ENCODE measurements around the gene MAP4K4. TPM values are rescaled to one million over a fixed set of nuclear protein-coding genes. Genes with fewer than 3 reads are reported as not detected.

The MAP4K4 gene
- polyA plus RNA-seq, 1 experiment, result 53.5 TPM

DNA sequence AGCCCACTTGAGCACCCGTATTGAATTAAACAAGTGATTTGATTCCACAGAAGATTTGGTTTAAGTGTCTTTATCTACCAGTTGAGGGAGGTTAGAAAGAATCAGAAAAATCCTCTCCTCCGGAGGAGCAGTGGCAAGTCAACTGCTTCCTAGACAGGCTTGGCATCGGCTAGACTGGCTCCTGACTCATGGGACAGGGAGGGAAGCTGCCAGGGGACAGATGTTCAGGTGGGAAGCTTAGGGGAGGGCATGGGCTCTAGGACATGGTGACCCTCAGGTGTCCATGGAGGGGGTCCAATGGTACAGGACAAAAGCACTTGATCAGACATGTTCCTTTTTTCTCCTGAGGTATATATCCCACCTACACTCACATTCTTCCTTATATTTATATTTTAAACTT is 175.0 kb downstream of the MAP4K4 start:
- DNase-seq (ENCODE audit: low read depth), result no peak
- TF ChIP-seq, protein P1, sequence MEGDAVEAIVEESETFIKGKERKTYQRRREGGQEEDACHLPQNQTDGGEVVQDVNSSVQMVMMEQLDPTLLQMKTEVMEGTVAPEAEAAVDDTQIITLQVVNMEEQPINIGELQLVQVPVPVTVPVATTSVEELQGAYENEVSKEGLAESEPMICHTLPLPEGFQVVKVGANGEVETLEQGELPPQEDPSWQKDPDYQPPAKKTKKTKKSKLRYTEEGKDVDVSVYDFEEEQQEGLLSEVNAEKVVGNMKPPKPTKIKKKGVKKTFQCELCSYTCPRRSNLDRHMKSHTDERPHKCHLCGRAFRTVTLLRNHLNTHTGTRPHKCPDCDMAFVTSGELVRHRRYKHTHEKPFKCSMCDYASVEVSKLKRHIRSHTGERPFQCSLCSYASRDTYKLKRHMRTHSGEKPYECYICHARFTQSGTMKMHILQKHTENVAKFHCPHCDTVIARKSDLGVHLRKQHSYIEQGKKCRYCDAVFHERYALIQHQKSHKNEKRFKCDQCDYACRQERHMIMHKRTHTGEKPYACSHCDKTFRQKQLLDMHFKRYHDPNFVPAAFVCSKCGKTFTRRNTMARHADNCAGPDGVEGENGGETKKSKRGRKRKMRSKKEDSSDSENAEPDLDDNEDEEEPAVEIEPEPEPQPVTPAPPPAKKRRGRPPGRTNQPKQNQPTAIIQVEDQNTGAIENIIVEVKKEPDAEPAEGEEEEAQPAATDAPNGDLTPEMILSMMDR (IDR thresholded peaks at IDR 0.05; ENCODE audit: insufficient read depth, low read depth, low read length), result no peak
- Histone ChIP-seq H3K27me3 (ENCODE audit: control insufficient read depth, insufficient read depth, low read length) (no peaks in the 10 kb centered on the region), H3K4me3 (ENCODE audit: low read depth, low read length) (no peak overlapping the region), H3K36me3 (ENCODE audit: control insufficient read depth, insufficient read depth, low read length) (peaks cover 38% of the 10 kb centered on the region)
- POLR2A ChIA-PET, result no interaction called here
- CTCF ChIA-PET, result interaction anchor here (0.9 to 1.0 kb wide), 2 partner anchors 9 to 28 kb away, joined by 3 read pairs; no protein-coding TSS in a partner anchor

DNA sequence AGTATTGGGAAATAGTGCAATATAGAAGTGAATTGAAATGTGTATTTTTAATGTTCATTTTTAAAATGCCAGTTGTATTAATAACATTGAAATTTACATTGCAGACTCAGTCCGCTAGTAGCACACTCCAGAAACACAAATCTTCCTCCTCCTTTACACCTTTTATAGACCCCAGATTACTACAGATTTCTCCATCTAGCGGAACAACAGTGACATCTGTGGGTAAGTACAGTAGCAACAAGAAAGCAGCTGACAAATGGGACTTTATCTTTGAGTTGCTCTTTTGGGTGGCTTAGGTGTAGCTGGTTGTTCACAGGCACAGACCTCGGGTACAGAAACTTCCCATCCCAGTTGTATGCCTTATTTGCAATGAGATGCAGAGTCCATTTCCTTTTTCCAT is 176.0 kb downstream of the MAP4K4 start:
- TF ChIP-seq, protein P1 (IDR thresholded peaks at IDR 0.05; ENCODE audit: insufficient read depth, low read depth, low read length), result no peak

DNA sequence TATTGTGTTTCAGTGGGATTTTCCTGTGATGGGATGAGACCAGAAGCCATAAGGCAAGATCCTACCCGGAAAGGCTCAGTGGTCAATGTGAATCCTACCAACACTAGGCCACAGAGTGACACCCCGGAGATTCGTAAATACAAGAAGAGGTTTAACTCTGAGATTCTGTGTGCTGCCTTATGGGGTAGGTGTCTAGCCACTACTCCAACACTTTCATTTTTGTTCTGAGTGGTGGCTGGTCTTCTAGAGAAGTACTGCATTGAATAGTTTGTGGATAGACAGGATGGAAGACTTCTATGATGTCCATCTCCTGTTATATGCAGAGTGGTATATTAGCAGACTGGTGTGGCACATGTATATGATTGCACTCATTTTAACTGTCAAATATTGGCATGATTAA is 176.6 kb downstream of the MAP4K4 start:
- Histone ChIP-seq H3K4me3 (ENCODE audit: low read depth, low read length) (no peak overlapping the region), H3K27me3 (ENCODE audit: control insufficient read depth, insufficient read depth, low read length) (no peaks in the 10 kb centered on the region), H3K36me3 (ENCODE audit: control insufficient read depth, insufficient read depth, low read length) (peaks cover 36% of the 10 kb centered on the region)
- ChIA-PET POLR2A (no interaction called here), CTCF (interaction anchor here (0.7 to 2.1 kb wide), 4 partner anchors 9 to 455 kb away, joined by 3 to 6 read pairs (median 4); no protein-coding TSS in a partner anchor)
- DNase-seq (ENCODE audit: low read depth), result no peak
- TF ChIP-seq, protein P1 (IDR thresholded peaks at IDR 0.05; ENCODE audit: insufficient read depth, low read depth, low read length), result no peak

More for the DNA sequence above, 176.0 kb downstream of the MAP4K4 start:
- H3K4me3 ChIP-seq (ENCODE audit: low read depth, low read length), result no peak overlapping the region
- H3K36me3 ChIP-seq (ENCODE audit: control insufficient read depth, insufficient read depth, low read length), result peaks cover 35% of the 10 kb centered on the region
- no peaks in the 10 kb centered on the region for H3K27me3 ChIP-seq (ENCODE audit: control insufficient read depth, insufficient read depth, low read length)
- ChIA-PET POLR2A (no interaction called here), CTCF (interaction anchor here (0.7 to 1.3 kb wide), 4 partner anchors 9 to 532 kb away, joined by 3 to 4 read pairs (median 3); no protein-coding TSS in a partner anchor)
- no peak for DNase-seq (ENCODE audit: low read depth)

DNA sequence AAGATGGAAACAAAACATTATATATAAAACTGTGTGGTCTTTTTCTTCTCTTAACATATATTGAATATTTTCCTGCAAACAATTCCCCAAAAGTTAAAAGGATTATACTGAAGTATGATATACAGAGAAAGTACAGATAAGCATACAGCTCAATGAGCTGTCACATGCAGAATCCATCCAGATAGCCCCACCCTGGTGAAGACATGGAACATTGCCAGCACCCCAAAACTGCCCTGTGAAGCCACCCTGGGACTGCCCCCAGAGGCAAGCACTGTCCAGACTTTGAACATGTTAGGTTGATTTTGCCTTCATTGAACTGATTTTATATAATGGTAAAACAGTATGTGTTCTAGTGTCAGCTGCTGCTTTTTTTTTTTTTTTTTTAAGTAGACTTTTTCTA is 182.0 kb downstream of the MAP4K4 start:
- no peak for DNase-seq (ENCODE audit: low read depth)
- TF ChIP-seq, protein P1 (IDR thresholded peaks at IDR 0.05; ENCODE audit: insufficient read depth, low read depth, low read length), result no peak
- H3K36me3 ChIP-seq (ENCODE audit: control insufficient read depth, insufficient read depth, low read length), result peaks cover 14% of the 10 kb centered on the region
- ChIA-PET CTCF (interaction anchor here (0.7 kb wide), 1 partner anchor 537 kb away, joined by 3 read pairs; no protein-coding TSS in a partner anchor), POLR2A (no interaction called here)
- no peak overlapping the region for H3K4me3 ChIP-seq (ENCODE audit: low read depth, low read length)
- H3K27me3 ChIP-seq (ENCODE audit: control insufficient read depth, insufficient read depth, low read length), result no peaks in the 10 kb centered on the region

DNA sequence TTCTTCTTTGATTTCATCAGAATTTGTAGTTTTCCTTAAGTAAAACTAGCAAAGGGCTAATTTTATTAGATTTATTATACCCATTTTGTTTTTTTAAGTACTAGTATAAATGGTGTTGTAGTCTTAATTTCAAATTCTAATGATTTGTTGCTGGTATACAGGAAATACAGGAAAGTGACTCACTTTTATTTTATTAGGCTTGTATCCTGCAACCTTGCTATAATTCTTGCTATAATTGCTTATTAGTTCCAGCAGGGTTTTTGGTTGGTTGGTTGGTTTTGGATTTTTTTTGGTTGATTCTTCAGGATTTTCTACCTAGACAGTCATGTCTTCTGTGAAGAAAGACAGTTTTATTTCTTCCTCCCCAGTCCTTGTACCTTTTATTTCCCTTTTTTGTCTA is 183.6 kb downstream of the MAP4K4 start:
- Histone ChIP-seq H3K4me3 (ENCODE audit: low read depth, low read length) (no peak overlapping the region), H3K36me3 (ENCODE audit: control insufficient read depth, insufficient read depth, low read length) (peaks cover 12% of the 10 kb centered on the region), H3K27me3 (ENCODE audit: control insufficient read depth, insufficient read depth, low read length) (no peaks in the 10 kb centered on the region)
- CTCF ChIA-PET, result interaction anchor here (1.0 to 5.1 kb wide), 5 partner anchors 9 to 561 kb away, joined by 3 to 28 read pairs (median 3); no protein-coding TSS in a partner anchor
- TF ChIP-seq, protein P1 (IDR thresholded peaks at IDR 0.05; ENCODE audit: insufficient read depth, low read depth, low read length), result no peak
- POLR2A ChIA-PET, result no interaction called here
- DNase-seq (ENCODE audit: low read depth), result no peak

Measured in BJ (cell line).